Measurements from ENCODE around the gene RAC3.

The RAC3 gene

GRCh38 chr17:82079001-82079677 is 47.7 kb downstream of the RAC3 start:
- Histone ChIP-seq H3K36me3 (ENCODE audit: control insufficient read depth in 1 of 2, insufficient read depth in 2 of 2, low read length in 2 of 2) (peaks cover 66 to 68% of the 10 kb centered on the region in 2 experiments), H3K4me2 (ENCODE audit: low read length) (no peak overlapping the region), H4K91ac (ENCODE audit: low read depth, low read length) (no peak overlapping the region), H3K79me1 (ENCODE audit: low read length) (no peaks in the 10 kb centered on the region), H3K79me2 (ENCODE audit: control insufficient read depth, insufficient read depth, low read length, poor library complexity) (no peaks in the 10 kb centered on the region), H4K12ac (ENCODE audit: low read depth, low read length) (no peak overlapping the region), H4K8ac (ENCODE audit: low read depth, low read length) (no peak overlapping the region), H3K4ac (ENCODE audit: low read depth, low read length) (no peak overlapping the region), H2BK12ac (ENCODE audit: low read length) (no peak overlapping the region), H3K18ac (ENCODE audit: low read length) (no peak overlapping the region), H3K4me1 (ENCODE audit: control insufficient read depth in 1 of 2, insufficient read depth in 2 of 2, low read length in 2 of 2) (no peaks in the 10 kb centered on the region), H3K4me3 (ENCODE audit: low read depth, low read length) (no peak overlapping the region), H2BK5ac (ENCODE audit: low read depth, low read length, poor library complexity) (no peak overlapping the region), H3K9ac (ENCODE audit: low read length) (no peak overlapping the region), H3K14ac (ENCODE audit: low read length) (no peak overlapping the region), H3K27me3 (ENCODE audit: insufficient read depth, low read length) (no peaks in the 10 kb centered on the region), H2AK5ac (ENCODE audit: low read length) (no peak overlapping the region), H2BK120ac (ENCODE audit: insufficient read depth, low read length, poor library complexity) (no peak overlapping the region), H3K9me3 (ENCODE audit: insufficient read depth, low read depth, low read length) (peaks cover 4% of the 10 kb centered on the region), H3K23ac (ENCODE audit: low read length) (no peak overlapping the region), H3K27ac (ENCODE audit: low read depth, low read length) (no peak overlapping the region), H2AFZ (ENCODE audit: insufficient read depth, low read length, poor library complexity) (no peak overlapping the region)
- WGBS (ENCODE audit: extremely low coverage, insufficient coverage, insufficient read length) = no CpG with 5 or more reads among the region's 47 CpGs
- no peak for DNase-seq

- no peak overlapping the region for H2BK12ac ChIP-seq (ENCODE audit: low read length)
- H3K27me3 ChIP-seq (ENCODE audit: insufficient read depth, low read length) = no peaks in the 10 kb centered on the region
- no peak overlapping the region for H2AFZ ChIP-seq (ENCODE audit: insufficient read depth, low read length, poor library complexity)
- no peak overlapping the region for H2BK5ac ChIP-seq (ENCODE audit: low read depth, low read length, poor library complexity)
- no peak for DNase-seq
- H3K79me2 ChIP-seq (ENCODE audit: control insufficient read depth, insufficient read depth, low read length, poor library complexity) = no peaks in the 10 kb centered on the region
- no peak overlapping the region for H3K4ac ChIP-seq (ENCODE audit: low read depth, low read length)
- no peak overlapping the region for H3K23ac ChIP-seq (ENCODE audit: low read length)
- H3K4me3 ChIP-seq (ENCODE audit: low read depth, low read length) = peak overlapping the region; percentile 32
- H4K12ac ChIP-seq (ENCODE audit: low read depth, low read length) = no peak overlapping the region
- H3K9ac ChIP-seq (ENCODE audit: low read length) = no peak overlapping the region
- no peak overlapping the region for H4K91ac ChIP-seq (ENCODE audit: low read depth, low read length)
- no peak overlapping the region for H2BK120ac ChIP-seq (ENCODE audit: insufficient read depth, low read length, poor library complexity)
- no peak overlapping the region for H3K18ac ChIP-seq (ENCODE audit: low read length)
- H3K14ac ChIP-seq (ENCODE audit: low read length) = no peak overlapping the region
- H3K9me3 ChIP-seq (ENCODE audit: insufficient read depth, low read depth, low read length) = peaks cover 4% of the 10 kb centered on the region
- H4K8ac ChIP-seq (ENCODE audit: low read depth, low read length) = no peak overlapping the region
- H3K79me1 ChIP-seq (ENCODE audit: low read length) = no peaks in the 10 kb centered on the region
- H3K36me3 ChIP-seq (ENCODE audit: control insufficient read depth in 1 of 2, insufficient read depth in 2 of 2, low read length in 2 of 2) = peaks cover 76 to 79% of the 10 kb centered on the region in 2 experiments
- WGBS (ENCODE audit: extremely low coverage, insufficient coverage, insufficient read length) = no CpG with 5 or more reads among the region's 36 CpGs
- no peak overlapping the region for H2AK5ac ChIP-seq (ENCODE audit: low read length)
- H3K4me1 ChIP-seq (ENCODE audit: control insufficient read depth in 1 of 2, insufficient read depth in 2 of 2, low read length in 2 of 2) = no peaks in the 10 kb centered on the region
- no peak overlapping the region for H3K4me2 ChIP-seq (ENCODE audit: low read length)
- H3K27ac ChIP-seq (ENCODE audit: low read depth, low read length) = no peak overlapping the region
Measured at GRCh38 chr17:82080048-82080788, 48.7 kb downstream of the RAC3 start.

- DNase-seq = no peak
- no peak overlapping the region for H2AFZ ChIP-seq (ENCODE audit: insufficient read depth, low read length, poor library complexity)
- WGBS (ENCODE audit: extremely low coverage, insufficient coverage, insufficient read length) = no CpG with 5 or more reads among the region's 44 CpGs
Measured at GRCh38 chr17:82080789-82081464, 49.4 kb downstream of the RAC3 start.

GRCh38 chr17:82081546-82081945 is 50.1 kb downstream of the RAC3 start:
- H2BK120ac ChIP-seq (ENCODE audit: insufficient read depth, low read length, poor library complexity) = no peak overlapping the region
- no peak overlapping the region for H3K23ac ChIP-seq (ENCODE audit: low read length)
- H4K8ac ChIP-seq (ENCODE audit: low read depth, low read length) = no peak overlapping the region
- H3K36me3 ChIP-seq (ENCODE audit: control insufficient read depth in 1 of 2, insufficient read depth in 2 of 2, low read length in 2 of 2) = peaks cover 90 to 92% of the 10 kb centered on the region in 2 experiments
- H3K4me3 ChIP-seq (ENCODE audit: low read depth, low read length) = no peak overlapping the region
- no peak overlapping the region for H3K18ac ChIP-seq (ENCODE audit: low read length)
- no peak overlapping the region for H2BK5ac ChIP-seq (ENCODE audit: low read depth, low read length, poor library complexity)
- H3K79me2 ChIP-seq (ENCODE audit: control insufficient read depth, insufficient read depth, low read length, poor library complexity) = no peaks in the 10 kb centered on the region
- peaks cover 8% of the 10 kb centered on the region for H3K9me3 ChIP-seq (ENCODE audit: insufficient read depth, low read depth, low read length)
- no peak overlapping the region for H2BK12ac ChIP-seq (ENCODE audit: low read length)
- H3K14ac ChIP-seq (ENCODE audit: low read length) = no peak overlapping the region
- H2AFZ ChIP-seq (ENCODE audit: insufficient read depth, low read length, poor library complexity) = no peak overlapping the region
- no peaks in the 10 kb centered on the region for H3K27me3 ChIP-seq (ENCODE audit: insufficient read depth, low read length)
- H3K79me1 ChIP-seq (ENCODE audit: low read length) = no peaks in the 10 kb centered on the region
- H3K4me2 ChIP-seq (ENCODE audit: low read length) = no peak overlapping the region
- no peak for DNase-seq
- H3K27ac ChIP-seq (ENCODE audit: low read depth, low read length) = no peak overlapping the region
- no peaks in the 10 kb centered on the region for H3K4me1 ChIP-seq (ENCODE audit: control insufficient read depth in 1 of 2, insufficient read depth in 2 of 2, low read length in 2 of 2)
- no peak overlapping the region for H3K9ac ChIP-seq (ENCODE audit: low read length)
- H2AK5ac ChIP-seq (ENCODE audit: low read length) = no peak overlapping the region
- no peak overlapping the region for H3K4ac ChIP-seq (ENCODE audit: low read depth, low read length)
- no CpG with 5 or more reads among the region's 20 CpGs for WGBS (ENCODE audit: extremely low coverage, insufficient coverage, insufficient read length)
- no peak overlapping the region for H4K91ac ChIP-seq (ENCODE audit: low read depth, low read length)
- H4K12ac ChIP-seq (ENCODE audit: low read depth, low read length) = no peak overlapping the region

More at GRCh38 chr17:82080789-82081464, 49.4 kb downstream of the RAC3 start:
- Histone ChIP-seq H3K27me3 (ENCODE audit: insufficient read depth, low read length) (no peaks in the 10 kb centered on the region), H2BK120ac (ENCODE audit: insufficient read depth, low read length, poor library complexity) (no peak overlapping the region), H3K9me3 (ENCODE audit: insufficient read depth, low read depth, low read length) (peaks cover 6% of the 10 kb centered on the region), H3K4ac (ENCODE audit: low read depth, low read length) (no peak overlapping the region), H4K91ac (ENCODE audit: low read depth, low read length) (no peak overlapping the region), H2BK5ac (ENCODE audit: low read depth, low read length, poor library complexity) (no peak overlapping the region), H3K9ac (ENCODE audit: low read length) (no peak overlapping the region), H3K23ac (ENCODE audit: low read length) (no peak overlapping the region), H3K4me2 (ENCODE audit: low read length) (no peak overlapping the region), H3K79me1 (ENCODE audit: low read length) (no peaks in the 10 kb centered on the region), H3K4me3 (ENCODE audit: low read depth, low read length) (no peak overlapping the region), H3K79me2 (ENCODE audit: control insufficient read depth, insufficient read depth, low read length, poor library complexity) (no peaks in the 10 kb centered on the region), H3K14ac (ENCODE audit: low read length) (no peak overlapping the region), H4K8ac (ENCODE audit: low read depth, low read length) (no peak overlapping the region), H3K4me1 (ENCODE audit: control insufficient read depth in 1 of 2, insufficient read depth in 2 of 2, low read length in 2 of 2) (no peaks in the 10 kb centered on the region), H3K36me3 (ENCODE audit: control insufficient read depth in 1 of 2, insufficient read depth in 2 of 2, low read length in 2 of 2) (peaks cover 84 to 86% of the 10 kb centered on the region in 2 experiments), H2BK12ac (ENCODE audit: low read length) (no peak overlapping the region), H2AK5ac (ENCODE audit: low read length) (no peak overlapping the region), H3K18ac (ENCODE audit: low read length) (no peak overlapping the region), H3K27ac (ENCODE audit: low read depth, low read length) (no peak overlapping the region), H4K12ac (ENCODE audit: low read depth, low read length) (no peak overlapping the region)
